ENCODE data around the gene DNAH12.

DNA sequence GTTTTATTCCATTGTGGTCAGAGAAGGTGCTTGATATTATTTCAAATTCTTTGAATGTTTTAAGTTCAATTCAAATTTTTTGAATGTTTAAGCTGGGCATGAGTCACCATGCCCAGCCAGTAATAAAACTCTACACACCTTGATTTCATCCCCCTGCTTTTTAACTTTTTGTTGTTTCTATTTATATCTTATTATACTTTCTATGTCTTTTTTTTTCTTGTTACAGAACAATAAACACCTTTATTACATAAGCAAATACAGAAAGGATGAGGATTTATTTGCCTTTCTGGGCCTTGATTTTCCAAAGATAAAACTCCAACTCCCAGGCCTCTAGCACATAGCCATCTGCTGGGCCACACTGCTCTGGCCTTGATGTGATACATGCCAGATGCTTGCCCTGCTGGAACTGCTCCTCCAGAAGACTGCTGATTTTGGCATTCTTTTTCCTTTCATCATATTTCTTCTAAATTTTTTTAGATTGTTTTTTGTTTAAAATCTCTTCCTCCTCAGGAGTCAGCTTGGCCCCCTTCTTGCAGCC lies 14.0 kb downstream of the DNAH12 start:
- TF ChIP-seq EZH2 (IDR thresholded peaks at IDR 0.05; ENCODE audit: insufficient read depth, low read length) (no peak), CTCF (IDR thresholded peaks at IDR 0.05; ENCODE audit: insufficient read depth, low read depth, low read length) (no peak)

All from astrocyte (in vitro differentiated cells and primary cell).